Activated CD4-positive, alpha-beta T cell treated with anti-CD3 and anti-CD28 coated beads, Interleukin-2, Interleukin-4, amounts not matched to agents 100 ng/mL and 50 ng/mL, durations not matched to agents 16 hours and 8 hours (primary cell): ENCODE data around the gene DDX23.
"Not testable (repeated sequence)": the region's sequence is repeated elsewhere in the genome, so short reads cannot be mapped to it uniquely, and the experiment has no call there.

ENCODE experiments used
- DNase-seq: peaks from one replicate; pipeline ENCODE4 v3.0.0-alpha.2; 2020; ENCODE audit warnings: low spot score

DDX23 gene

DNA sequence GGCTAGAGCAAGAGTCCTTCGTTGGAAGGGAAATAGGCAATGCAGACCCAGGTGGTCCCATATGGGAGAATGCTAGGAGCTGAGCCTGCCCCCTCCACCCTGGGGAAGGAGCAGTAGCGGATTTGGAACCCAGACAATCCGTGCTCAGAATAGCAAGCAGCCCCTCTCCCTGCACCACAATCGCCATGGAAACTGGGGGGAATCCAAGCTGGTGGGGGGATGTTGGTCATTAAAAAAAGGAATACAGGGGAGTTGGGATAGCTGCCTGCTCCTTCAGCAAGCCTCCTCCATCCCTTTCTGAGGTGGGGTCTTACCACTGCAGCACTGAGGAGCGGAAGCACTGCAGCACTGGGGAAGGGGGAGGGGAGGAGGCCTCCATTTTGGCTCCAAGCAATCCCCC, 10.8 kb upstream of the DDX23 start:
- no peak for DNase-seq

DNA sequence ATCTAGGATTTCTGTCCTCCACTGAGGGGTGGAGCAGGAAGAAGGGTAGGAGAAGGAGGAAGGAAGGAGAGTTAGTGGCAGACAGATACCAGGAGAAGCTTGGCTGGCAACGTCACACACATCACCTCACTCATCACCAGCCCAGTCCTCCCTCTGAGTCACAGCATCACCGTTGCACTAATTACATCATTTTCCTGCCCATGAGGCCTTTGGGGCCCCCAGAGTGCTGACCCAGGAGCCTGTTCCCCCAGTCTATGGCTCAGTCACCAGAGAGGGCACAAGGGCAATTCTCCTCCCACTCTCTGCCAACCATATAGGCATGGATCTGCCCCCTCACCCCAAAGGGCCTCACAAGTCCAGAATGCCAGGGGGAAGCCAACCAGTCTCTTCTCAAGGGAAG, 9.1 kb upstream of the DDX23 start:
- peak; percentile 15 for DNase-seq

DNA sequence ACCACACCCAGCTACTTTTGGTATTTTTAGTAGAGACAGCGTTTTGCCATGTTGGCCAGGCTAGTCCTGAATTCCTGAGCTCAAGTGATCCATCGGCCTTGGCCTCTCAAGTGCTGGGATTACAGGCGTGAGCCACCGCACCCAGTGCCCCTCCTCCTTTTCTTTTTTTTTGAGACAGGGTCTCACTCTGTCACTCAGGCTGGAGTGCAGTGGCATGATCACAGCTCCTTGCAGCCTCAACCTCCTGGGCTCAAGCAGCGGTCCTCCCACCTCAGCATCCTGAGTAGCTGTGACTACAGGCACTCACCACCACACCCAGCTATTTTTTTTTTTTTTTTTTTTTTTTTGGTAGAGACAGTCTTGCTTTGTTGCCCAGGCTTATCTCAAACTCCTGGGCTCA, 8.3 kb upstream of the DDX23 start:
- not testable (repeated sequence) for DNase-seq

DNA sequence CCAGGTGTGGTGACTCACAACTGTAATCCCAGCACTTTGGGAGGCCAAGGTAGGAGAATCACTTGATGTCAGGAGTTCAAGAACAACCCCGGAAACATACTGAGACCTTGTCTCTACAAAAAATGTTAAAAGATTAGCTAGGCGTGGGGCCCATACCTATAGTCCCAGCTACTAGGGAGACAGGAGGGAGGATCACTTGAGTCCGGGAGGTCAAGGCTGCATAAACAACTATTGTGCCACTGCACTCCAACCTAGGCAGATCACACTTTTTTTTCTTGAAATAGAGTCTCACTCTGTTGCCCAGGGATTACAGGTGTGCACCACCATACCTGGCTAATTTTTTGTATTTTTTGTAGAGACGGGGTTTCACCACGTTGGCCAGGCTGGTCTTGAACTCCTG, 7.6 kb upstream of the DDX23 start:
- no peak for DNase-seq

DNA sequence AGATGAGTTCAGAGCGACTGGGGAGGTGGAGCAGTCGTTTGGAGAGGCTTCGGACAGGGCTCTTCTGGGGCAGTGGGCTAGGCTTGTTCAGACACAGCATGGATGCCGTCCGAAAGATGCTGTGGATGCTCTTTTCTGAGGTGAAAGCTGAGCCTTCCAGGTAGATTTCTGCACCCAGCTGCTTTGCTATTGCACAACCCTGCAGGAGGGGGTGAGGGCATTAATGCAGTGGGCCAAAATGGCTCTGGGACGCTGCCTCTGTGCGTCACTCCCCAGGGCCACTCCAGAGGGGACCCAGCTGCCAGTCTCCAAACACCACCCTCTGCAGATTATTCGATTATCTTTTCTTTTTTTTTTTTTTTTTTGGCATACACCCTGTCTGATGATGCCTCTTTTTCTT, 6.1 kb upstream of the DDX23 start:
- no peak for DNase-seq

DNA sequence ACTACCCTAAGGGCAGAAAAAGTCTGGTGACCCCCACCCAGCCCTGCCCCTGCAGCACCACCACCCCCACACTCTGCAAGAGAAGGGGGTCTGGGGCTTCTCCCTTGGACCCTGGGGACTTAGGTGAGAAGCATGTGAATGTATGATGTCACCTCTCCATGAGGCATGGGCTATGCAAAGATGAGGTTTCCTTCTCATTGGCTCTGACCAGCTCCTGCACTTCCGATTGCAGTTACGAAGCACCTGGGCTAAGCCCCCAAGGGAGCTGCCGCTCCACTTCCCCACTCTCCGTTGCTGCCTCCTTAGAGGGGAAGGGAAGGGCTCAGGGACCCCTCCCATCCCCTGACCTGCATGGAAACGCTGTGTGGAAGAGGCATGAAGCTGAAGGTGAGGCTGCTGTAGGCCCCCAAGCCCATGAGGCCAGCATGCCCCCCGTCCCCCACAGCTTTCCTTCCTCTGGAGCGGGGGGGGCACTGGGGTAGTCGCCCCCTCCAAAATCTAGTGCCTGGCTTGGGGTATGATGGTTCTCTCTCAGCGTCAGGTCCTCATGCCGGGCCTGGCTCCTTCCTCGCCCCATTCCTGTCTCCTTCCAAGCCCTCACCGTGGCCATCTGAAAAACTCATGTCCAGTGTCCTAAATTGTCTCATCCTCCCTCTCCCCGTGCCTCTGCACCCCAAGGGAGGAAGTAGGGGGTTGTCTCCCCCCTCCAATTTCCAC, 5.5 kb upstream of the DDX23 start:
- no peak for DNase-seq

DNA sequence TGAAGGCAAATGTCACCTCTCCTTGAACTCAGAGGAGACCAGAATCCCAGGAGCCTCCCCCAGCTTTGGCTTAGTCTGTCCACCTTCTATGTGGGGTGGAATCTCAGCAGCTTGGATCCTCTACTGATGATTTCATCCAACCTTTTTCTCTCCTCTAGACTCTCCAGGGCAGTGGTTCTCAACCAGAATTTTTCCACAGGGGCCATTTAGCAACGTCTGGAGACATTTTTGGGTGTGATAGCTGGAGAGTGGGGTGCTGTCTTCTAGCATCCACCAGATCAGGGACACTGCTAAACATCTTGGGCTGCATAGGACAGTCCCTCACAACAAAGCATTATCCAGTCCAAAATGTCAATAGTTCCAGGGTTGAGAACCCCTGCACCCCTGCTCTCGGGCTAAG, 4.4 kb upstream of the DDX23 start:
- no peak for DNase-seq

DNA sequence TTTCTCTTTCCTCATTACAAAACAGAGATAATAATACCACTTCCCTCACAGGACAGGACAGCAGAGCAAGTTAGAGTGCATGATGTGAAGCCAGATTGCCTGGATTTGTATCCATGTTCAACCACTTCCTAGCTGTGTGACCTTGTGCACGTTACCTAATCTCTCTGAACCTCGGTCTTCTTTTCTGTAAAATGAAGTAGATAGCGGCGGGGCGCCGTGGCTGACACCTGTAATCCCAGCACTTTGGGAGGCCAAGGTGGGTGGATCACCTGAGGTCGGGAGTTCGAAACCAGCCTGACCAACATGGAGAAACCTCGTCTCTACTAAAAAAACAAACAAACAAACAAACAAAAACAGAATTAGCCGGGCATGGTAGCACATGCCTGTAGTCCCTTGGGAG, 3.0 kb upstream of the DDX23 start:
- DNase-seq: not testable (repeated sequence)

DNA sequence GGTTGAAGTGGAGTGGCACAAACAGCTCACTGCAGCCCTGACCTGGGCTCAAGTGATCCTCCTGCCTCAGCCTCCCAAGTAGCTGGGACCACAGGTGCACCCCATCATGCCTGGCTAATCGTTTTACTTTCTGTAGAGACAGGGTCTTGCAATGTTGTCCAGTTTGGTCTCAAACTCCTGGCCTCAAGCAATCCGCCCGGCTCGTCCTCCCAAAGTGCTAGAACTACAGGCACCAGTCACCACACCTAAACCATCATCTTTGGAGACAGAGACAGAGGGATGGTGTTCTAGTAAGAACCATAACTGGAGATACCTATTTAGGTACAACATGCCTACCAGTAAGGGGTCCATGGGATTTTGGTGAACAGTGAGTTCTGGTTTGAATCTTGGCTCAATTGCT, 2.5 kb upstream of the DDX23 start:
- no peak for DNase-seq

DNA sequence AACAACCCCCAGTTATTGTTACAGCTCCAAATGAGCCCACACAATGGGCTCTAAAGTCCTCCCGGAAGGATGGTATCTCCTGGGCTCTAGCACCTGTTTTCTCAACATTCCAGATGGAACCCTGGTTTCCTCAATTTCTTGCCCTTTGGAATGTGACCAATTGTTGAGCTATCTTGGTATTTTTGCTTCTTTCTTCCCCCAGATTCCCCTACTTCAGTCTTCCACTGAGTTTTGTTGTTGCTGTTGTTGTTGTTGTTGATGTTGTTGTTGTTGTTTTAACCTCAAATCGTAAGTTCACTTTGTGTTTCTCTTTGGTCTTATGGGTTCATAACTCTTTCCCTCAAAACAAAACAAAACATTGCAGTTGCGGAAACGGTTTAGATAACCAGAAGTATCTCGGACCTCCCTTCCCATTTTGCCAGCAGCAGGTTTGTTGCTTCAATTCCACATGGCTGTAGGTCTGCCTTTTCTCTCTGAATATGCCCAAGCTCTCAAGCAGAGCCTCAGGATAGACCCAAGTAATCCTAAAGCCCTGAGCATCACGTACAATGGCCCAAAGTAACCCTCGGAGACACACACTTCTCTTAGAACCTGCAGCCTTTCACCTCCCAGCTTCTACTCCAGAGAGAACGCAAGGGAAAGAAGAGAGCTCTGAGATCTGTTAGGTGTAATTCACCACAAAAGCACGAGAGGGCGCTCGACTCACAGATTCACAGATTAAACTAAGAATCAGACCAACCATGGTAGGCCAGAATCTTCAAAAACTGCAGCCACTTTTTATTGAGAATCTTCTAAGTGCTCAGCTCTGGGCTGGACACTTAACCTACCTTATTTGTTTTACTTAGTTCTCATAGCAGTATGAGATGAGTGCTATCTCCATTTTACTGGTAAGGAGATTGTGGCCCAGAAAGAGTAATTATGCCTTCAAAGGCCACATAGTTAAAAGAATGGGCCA, 1.0 kb upstream of the DDX23 start:
- peak; percentile 93 for DNase-seq

DNA sequence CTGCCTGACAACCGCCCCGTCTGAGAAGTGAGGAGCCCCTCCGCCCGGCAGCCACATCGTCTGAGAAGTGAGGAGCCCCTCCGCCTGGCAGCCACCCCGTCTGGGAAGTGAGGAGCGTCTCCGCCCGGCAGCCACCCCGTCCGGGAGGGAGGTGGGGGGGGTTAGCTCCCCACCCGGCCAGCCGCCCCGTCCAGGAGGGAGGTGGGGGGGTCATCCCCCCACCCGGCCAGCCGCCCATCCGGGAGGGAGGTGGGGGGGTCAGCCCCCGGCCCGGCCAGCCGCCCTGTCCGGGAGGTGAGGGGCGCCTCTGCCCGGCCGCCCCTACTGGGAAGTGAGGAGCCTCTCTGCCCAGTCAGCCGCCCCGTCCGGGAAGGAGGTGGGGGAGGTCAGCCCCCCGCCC, 9.9 kb downstream of the DDX23 start:
- DNase-seq: not testable (repeated sequence)

DNA sequence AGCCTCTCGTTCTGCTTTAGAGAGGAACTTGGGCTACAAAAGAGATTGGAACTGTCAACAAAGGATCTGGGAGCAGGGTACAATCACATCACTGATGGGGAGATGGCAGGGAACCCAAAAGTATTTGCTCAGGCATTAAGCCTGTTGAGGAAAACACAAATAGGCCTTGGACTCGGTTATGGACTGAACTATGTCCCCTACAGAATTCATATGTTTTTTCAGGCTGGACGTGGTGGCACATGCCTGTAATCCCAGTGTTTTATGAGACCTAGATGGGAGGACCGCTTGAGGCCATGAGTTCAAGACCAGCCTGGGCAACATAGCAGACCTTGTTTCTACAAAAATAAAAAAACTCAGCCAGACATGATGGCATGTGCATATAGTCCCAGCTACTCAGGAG, 13.9 kb downstream of the DDX23 start:
- DNase-seq: no peak

DNA sequence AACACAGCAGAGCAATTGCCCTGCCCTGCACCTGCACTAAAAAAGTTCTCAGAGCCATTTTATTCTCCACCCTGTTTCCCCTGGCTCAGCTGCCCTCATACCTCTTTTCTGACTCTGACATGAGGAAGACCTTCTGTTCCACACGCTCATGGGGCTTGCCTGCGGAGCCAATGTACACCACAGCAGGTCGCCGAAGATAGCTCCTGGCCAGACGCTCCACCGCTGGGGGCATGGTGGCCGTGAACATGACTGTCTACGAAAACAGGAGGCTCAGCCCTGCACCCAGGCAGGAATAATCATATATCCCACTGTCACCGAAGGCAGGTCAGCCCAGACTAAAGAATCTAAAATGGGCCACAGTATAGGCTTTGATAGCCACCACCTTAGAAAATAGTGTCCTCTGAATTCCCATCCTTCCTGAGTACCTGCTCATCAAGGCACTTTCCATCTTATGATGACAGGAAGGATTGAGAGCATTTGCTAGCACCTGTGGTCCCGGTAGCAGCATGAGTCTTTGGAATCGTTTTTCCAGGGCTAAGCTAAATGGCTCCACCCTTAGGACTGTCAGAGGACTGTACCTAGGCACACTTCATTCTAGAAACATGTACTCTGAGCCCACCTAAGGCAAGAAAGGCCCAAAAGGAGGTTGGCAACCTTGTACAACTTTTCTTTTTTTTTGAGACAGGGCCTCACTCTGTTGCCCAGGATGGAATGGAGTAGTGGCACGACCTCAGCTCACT, 19.5 kb downstream of the DDX23 start:
- no peak for DNase-seq

DNA sequence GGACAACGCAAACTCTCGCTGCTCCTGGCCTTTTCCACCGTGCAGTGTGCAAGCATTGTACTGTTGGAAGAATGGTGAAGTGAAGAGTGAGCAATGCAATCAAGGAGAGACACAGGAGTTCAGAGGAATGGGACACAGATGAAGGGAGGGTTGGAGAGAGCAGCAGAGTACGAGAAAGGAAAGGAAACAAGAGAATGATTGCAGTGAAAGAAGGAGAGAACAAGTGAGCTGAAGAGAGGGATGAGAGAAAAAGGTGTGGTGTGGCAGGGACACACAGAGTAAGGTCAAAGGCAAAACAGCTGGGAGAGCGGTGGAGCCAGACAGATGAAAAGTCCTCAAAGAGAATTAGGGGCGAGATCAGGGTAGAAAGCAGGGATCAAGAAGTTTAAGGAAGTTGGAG, 20.7 kb downstream of the DDX23 start:
- no peak for DNase-seq

DNA sequence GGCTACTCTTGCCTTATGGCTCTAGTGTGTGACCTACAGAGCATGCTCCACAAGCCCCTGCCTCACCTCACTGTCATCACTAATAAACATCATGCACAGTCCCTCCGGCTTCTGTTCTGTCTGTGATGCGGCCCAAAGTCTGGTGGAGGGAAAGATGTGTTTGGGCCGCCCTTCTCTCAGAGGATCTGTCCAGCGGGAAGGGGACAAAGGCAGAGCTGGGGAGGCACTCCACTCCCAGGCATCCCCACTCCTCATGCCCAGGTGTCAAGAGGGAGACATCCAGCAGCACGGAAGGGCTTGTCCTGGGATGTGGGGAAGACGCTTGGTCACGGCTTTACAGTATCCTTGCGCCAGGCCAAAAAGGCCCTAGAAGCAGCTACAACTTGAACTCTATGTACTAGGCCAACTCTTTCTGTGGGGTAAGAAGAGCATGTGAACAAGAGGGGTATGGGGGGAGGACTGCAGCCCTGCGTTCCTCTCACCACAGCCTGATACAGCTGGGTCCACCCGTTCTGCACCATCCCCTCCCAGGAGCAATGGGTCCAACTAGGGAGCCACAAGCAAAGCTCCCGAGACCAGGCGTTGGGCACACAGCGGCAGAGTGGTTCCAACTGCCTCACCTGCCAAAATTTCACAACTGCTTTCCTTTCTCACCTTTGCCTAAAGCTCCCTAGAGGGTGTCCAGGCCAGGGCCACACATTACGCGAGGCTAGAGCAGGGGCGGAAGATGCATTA, 23.0 kb downstream of the DDX23 start:
- DNase-seq: no peak

DNA sequence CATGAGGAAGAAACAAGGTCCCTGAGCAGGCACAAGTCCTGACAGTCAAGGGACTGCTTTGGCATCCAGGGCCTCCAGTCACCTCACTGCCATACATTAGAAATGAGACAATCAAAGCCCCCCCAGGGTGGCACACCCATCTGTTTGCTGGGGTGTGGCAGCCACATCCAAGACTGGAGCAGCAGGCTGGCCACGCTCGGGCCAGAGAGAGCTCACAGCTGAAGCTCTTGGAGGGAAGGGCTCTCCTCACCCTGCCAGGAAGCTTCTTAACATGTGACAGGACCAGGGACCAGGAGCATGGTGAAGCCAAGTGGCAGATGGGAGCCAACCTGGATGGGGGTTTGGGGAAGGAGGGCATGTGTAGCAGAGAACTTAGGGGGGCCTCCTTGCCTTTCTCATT, 23.7 kb downstream of the DDX23 start:
- no peak for DNase-seq

DNA sequence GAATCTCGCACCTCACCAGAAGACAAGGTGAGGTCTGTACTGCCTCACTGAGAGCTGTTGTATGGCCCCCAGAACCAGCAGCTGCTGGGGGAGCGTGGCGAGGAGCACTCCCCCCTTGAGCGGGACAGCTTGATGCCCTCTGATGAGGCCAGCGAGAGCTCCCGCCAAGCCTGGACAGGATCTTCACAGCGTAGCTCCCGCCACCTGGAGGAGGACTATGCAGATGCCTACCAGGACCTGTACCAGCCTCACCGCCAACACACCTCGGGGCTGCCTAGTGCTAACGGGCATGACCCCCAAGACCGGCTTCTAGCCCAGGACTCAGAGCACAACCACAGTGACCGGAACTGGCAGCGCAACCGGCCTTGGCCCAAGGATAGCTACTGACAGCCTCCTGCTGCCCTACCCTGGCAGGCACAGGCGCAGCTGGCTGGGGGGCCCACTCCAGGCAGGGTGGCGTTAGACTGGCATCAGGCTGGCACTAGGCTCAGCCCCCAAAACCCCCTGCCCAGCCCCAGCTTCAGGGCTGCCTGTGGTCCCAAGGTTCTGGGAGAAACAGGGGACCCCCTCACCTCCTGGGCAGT, 24.4 kb downstream of the DDX23 start:
- no peak for DNase-seq

DNA sequence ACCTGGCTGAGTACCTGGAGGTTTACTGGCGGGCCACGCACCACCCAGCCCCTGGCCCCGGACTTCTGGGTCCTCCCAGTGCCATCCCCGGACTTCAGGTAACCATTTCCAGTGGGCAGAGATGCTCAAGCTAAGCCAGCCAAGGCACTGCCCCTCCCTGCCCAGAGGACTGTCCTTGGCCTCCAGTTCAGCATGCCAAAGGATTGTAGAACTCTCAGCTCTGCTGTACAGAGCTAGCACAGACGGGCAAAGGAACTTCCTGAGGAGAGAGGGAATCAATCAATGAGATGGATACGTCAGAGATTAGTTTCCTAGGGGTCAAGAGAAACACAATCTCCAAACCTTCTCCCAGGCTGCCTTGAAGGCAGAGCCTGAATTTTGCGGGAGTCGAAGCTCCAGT, 24.9 kb downstream of the DDX23 start:
- no peak for DNase-seq

DNA sequence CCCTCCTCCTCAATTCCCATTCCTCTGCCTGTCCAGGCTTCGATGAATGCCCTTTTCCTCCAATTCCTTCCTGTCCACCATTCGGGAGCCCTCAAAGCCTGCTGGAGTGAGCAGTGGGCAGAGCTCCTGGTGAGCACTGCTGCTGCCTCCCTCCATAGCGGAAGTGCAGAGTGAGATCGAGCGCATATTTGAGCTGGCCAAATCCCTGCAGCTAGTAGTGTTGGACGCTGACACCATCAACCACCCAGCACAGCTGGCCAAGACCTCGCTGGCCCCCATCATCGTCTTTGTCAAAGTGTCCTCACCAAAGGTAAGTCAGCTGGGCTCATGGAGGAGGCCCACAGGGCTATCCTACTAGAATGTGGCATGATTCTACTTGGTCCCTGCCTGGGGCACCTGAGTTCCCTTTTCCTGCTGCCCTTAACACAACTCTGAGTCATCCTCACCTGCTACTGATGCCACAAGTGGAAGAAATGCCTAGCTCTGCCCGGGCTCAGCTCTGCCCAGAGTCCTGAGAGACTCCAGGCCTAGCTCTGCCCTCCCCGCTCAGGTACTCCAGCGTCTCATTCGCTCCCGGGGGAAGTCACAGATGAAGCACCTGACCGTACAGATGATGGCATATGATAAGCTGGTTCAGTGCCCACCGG, 25.6 kb downstream of the DDX23 start:
- no peak for DNase-seq

DNA sequence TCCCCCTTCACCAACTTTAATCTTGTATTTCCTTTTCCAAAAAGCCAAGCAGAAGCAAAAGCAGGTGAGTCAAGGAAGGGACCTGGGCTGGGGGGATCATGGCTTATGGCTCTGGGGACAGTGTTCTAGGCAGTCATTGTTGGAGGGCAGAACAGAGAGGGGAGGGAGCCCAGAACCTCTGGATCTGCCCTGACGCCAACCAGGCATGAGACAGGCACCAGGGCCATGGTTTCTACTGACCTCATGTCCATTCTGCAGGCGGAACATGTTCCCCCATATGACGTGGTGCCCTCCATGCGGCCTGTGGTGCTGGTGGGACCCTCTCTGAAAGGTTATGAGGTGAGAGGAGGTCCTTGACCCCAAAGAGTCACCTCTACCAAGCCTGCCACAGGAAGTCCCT, 27.1 kb downstream of the DDX23 start:
- no peak for DNase-seq

DNA sequence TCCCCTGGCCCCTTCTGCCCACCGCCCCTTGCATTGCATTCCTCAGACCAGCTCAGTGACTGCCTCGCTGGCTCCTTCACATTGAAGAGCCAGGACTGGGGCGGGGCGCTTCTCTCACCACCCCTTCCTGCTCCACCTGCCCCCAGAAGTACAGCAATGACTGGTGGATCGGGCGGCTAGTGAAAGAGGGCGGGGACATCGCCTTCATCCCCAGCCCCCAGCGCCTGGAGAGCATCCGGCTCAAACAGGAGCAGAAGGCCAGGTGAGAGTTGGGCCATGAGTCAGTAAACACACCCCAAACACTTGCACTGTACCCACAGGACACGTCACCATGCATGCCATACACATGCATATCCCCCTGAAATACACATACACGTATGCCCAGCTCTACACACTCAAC, 27.9 kb downstream of the DDX23 start:
- DNase-seq: peak; percentile 20
